Loucy (cell line): Measurements from ENCODE around the gene UNC5C.
"Not testable (repeated sequence)": the region's sequence is repeated elsewhere in the genome, so short reads cannot be mapped to it uniquely, and the experiment has no call there.

ENCODE experiments used
- H2AFZ ChIP-seq: fragments of 200-600 bp; sonication (generic); 2 replicates; pipeline ENCODE4 v1.6.0; 2016; ENCODE audit warnings: antibody characterized with exemption, mild to moderate bottlenecking, low read length, moderate library complexity
- H3F3A ChIP-seq: fragments of 200-600 bp; 2 replicates; pipeline ENCODE4 v1.6.0; 2016; ENCODE audit warnings: antibody characterized with exemption, low read depth, mild to moderate bottlenecking
- H3K27me3 ChIP-seq: fragments of 200-600 bp; sonication (generic); 2 replicates; pipeline ENCODE4 v1.6.1; 2014; ENCODE audit warnings: low read length, mild to moderate bottlenecking; ENCODE audit not compliant: insufficient read depth, poor library complexity, severe bottlenecking
- H3K36me3 ChIP-seq: fragments of 200-600 bp; sonication (generic); 2 replicates; pipeline ENCODE4 v1.6.1; 2016; ENCODE audit warnings: low read length; ENCODE audit not compliant: insufficient read depth
- H3K4me1 ChIP-seq: fragments of 200-600 bp; sonication (generic); 2 replicates; pipeline ENCODE4 v1.5.1; 2014; ENCODE audit warnings: low read length, mild to moderate bottlenecking; ENCODE audit not compliant: insufficient read depth, poor library complexity, severe bottlenecking
- H3K4me2 ChIP-seq: fragments of 200-600 bp; sonication (generic); 2 replicates; pipeline ENCODE4 v1.6.0; 2014; ENCODE audit warnings: antibody characterized with exemption, low read length, low read depth, mild to moderate bottlenecking; ENCODE audit not compliant: poor library complexity, severe bottlenecking
- H3K4me3 ChIP-seq: fragments of 200-600 bp; sonication (generic); 2 replicates; pipeline ENCODE4 v1.5.1; 2014; ENCODE audit warnings: low read length, mild to moderate bottlenecking, mixed read lengths; ENCODE audit not compliant: poor library complexity, severe bottlenecking
- H3K79me2 ChIP-seq: fragments of 200-600 bp; sonication (generic); 2 replicates; pipeline ENCODE4 v1.6.1; 2014; ENCODE audit warnings: low read length; ENCODE audit not compliant: insufficient read depth
- H3K9ac ChIP-seq: fragments of 200-600 bp; sonication (generic); 2 replicates; pipeline ENCODE4 v1.6.0; 2014; ENCODE audit warnings: mild to moderate bottlenecking, low read depth, low read length, moderate library complexity; ENCODE audit not compliant: poor library complexity, severe bottlenecking
- H3K9me2 ChIP-seq: fragments of 200-600 bp; sonication (generic); replicated peaks from 2 replicates; pipeline ENCODE4 v1.6.1; 2016; ENCODE audit warnings: low read depth, low read length, mixed read lengths
- H3K9me3 ChIP-seq: fragments of 200-600 bp; sonication (generic); 2 replicates; pipeline ENCODE4 v1.6.1; 2014; ENCODE audit warnings: mild to moderate bottlenecking, antibody characterized with exemption, low read length, low read depth; ENCODE audit not compliant: insufficient read depth
- H4K20me1 ChIP-seq: fragments of 200-600 bp; sonication (generic); 2 replicates; pipeline ENCODE4 v1.6.0; 2014; ENCODE audit warnings: antibody characterized with exemption, low read length, mild to moderate bottlenecking; ENCODE audit not compliant: insufficient read depth, poor library complexity, severe bottlenecking
- CTCF ChIP-seq: fragments of 200-600 bp; sonication (generic); conservative IDR thresholded peaks from 2 replicates; pipeline ENCODE4 v1.5.1; 2014; ENCODE audit warnings: mild to moderate bottlenecking, antibody characterized with exemption, low read length
- EZH2phosphoT487 ChIP-seq: fragments of 200-600 bp; IDR thresholded peaks from 2 replicates; pipeline ENCODE4 v1.6.1; 2018; ENCODE audit warnings: antibody characterized with exemption, mild to moderate bottlenecking, moderate library complexity, borderline replicate concordance

Gene UNC5C

DNA sequence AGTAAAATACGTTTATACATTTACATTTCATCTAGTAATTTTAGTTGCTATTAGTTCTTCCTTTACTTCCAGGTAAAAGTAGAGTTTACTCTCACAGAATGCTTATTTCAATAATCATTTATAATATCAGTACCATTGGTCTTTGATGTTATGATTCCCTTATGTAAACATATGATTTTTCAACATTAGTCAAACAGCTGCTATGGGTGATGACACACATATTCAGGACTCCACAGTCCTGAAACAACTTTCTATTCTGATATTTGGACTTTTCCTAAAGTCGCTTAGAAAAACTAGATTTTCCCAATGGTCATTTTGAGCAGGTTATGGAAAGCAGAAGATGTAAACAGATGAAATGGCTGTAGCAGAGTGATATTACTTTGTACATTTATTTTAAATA is 369.8 kb downstream of the UNC5C start:
- no peak overlapping the region for H3K9ac ChIP-seq

DNA sequence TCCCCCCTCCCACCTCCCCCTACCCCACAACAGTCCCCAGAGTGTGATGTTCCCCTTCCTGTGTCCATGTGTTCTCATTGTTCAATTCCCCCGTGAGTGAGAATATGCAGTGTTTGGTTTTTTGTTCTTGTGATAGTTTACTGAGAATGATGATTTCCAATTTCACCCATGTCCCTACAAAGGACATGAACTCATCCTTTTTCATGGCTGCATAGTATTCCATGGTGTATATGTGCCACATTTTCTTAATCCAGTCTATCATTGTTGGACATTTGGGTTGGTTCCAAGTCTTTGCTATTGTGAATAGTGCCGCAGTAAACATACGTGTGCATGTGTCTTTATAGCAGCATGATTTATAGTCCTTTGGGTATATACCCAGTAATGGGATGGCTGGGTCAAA is 377.4 kb downstream of the UNC5C start:
- not testable (repeated sequence) for H3F3A ChIP-seq, H3K9me2 ChIP-seq, H3K4me3 ChIP-seq, H3K4me2 ChIP-seq, H2AFZ ChIP-seq, H3K27me3 ChIP-seq, H3K36me3 ChIP-seq, H3K79me2 ChIP-seq, H4K20me1 ChIP-seq, H3K4me1 ChIP-seq, H3K9me3 ChIP-seq, H3K9ac ChIP-seq

More for the DNA sequence above, 369.8 kb downstream of the UNC5C start:
- no peak overlapping the region for H3K4me2 ChIP-seq
- H3K36me3 ChIP-seq = no peaks in the 10 kb centered on the region
- H3K4me3 ChIP-seq = no peak overlapping the region
- no peaks in the 10 kb centered on the region for H3K79me2 ChIP-seq
- no peaks in the 10 kb centered on the region for H3K9me3 ChIP-seq
- no peaks in the 10 kb centered on the region for H3F3A ChIP-seq
- H3K9me2 ChIP-seq = no peaks in the 10 kb centered on the region
- H2AFZ ChIP-seq = no peak overlapping the region
- TF ChIP-seq CTCF = no peak
- TF ChIP-seq EZH2phosphoT487 = no peak
- no peaks in the 10 kb centered on the region for H3K4me1 ChIP-seq
- no peaks in the 10 kb centered on the region for H3K27me3 ChIP-seq
- no peaks in the 10 kb centered on the region for H4K20me1 ChIP-seq

DNA sequence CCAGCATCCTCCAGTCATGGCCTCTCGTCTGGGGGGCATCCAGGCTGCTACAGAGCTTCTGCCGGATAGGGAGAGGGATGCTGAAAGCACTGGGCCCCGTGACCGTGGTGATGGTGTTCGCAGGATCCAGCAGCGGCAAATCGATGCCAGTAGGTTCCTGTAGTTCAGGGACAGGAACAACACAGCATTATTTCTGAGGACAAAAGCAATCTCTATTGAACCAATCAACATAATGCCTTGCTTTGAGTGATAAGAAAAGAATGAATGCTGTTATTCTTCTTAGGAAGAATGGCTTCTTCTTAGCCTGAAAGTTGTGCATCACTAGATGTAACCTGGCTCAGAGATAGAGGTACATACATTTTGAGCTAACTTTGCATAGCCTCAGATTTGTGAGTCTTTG is 378.6 kb downstream of the UNC5C start:
- H3K36me3 ChIP-seq = no peaks in the 10 kb centered on the region
- no peaks in the 10 kb centered on the region for H3K4me1 ChIP-seq
- H3K9me2 ChIP-seq = no peaks in the 10 kb centered on the region
- H3K9ac ChIP-seq = no peak overlapping the region
- H4K20me1 ChIP-seq = no peaks in the 10 kb centered on the region
- no peak overlapping the region for H3K4me3 ChIP-seq
- no peaks in the 10 kb centered on the region for H3K79me2 ChIP-seq
- no peaks in the 10 kb centered on the region for H3F3A ChIP-seq
- H3K27me3 ChIP-seq = no peaks in the 10 kb centered on the region
- TF ChIP-seq EZH2phosphoT487 (no peak), CTCF (no peak)
- no peaks in the 10 kb centered on the region for H3K9me3 ChIP-seq
- H3K4me2 ChIP-seq = no peak overlapping the region
- no peak overlapping the region for H2AFZ ChIP-seq

DNA sequence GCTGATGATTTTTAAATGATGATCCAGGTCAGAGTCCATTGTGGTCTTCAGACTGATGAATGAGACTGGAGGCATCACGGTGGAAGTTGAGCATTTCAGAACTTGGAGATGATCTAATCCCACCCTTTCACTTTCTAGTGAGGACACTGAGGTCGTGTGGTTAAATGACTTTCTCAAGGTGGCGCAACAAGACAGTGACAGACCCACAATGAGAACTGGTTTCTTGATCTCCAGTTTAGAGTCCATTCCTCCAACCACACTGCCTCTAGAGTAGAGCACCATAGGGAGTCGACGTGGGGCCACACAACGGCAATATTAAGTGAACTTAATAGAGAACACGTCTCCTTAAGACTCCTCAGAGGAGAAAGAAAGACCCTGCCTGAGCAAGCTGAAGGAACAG is 381.0 kb downstream of the UNC5C start:
- no peaks in the 10 kb centered on the region for H3K9me2 ChIP-seq
- no peak overlapping the region for H2AFZ ChIP-seq
- H3F3A ChIP-seq = no peaks in the 10 kb centered on the region
- TF ChIP-seq EZH2phosphoT487 (no peak), CTCF (peak; percentile 39)
- H3K9ac ChIP-seq = no peak overlapping the region
- no peaks in the 10 kb centered on the region for H4K20me1 ChIP-seq
- H3K79me2 ChIP-seq = no peaks in the 10 kb centered on the region
- H3K4me2 ChIP-seq = no peak overlapping the region
- H3K36me3 ChIP-seq = no peaks in the 10 kb centered on the region
- H3K9me3 ChIP-seq = no peaks in the 10 kb centered on the region
- no peaks in the 10 kb centered on the region for H3K27me3 ChIP-seq
- no peaks in the 10 kb centered on the region for H3K4me1 ChIP-seq
- no peak overlapping the region for H3K4me3 ChIP-seq
